Small intestine (tissue), 7 donors: Measurements from ENCODE around the gene FBLN1. TPM values are rescaled to one million over a fixed set of nuclear protein-coding genes. Genes with fewer than 3 reads are reported as not detected.
"Not testable (repeated sequence)": the region's sequence is repeated elsewhere in the genome, so short reads cannot be mapped to it uniquely, and the experiment has no call there.

Source experiments
- DNase-seq, 2 donors: peaks; one replicate each; pipeline versions ENCODE4 v3.0.0 to v3.0.0-alpha.2; 2013
- FAIRE-seq: peaks from 2 replicates; lab custom pipeline; 2012; peaks lifted over from hg19 to GRCh38; lab: Jason Lieb, UNC
- H3K27ac ChIP-seq, 3 donors: one replicate each; pipeline ENCODE4 v1.5.1; 2013; ENCODE audit warnings: low read length in 2 of 3, mild to moderate bottlenecking in 2 of 3, control low read depth in 1 of 3, inconsistent platforms in 1 of 3, low read depth in 1 of 3, moderate library complexity in 1 of 3
- H3K27me3 ChIP-seq, 3 donors: one replicate each; pipeline ENCODE4 v1.6.1; 2013; ENCODE audit warnings: low read length in 3 of 3, inconsistent platforms in 1 of 3; ENCODE audit not compliant: control insufficient read depth in 3 of 3, insufficient read depth in 3 of 3
- H3K36me3 ChIP-seq, 3 donors: one replicate each; pipeline ENCODE4 v1.6.1; 2013; ENCODE audit warnings: low read length in 3 of 3, inconsistent platforms in 1 of 3, low read depth in 1 of 3, mild to moderate bottlenecking in 1 of 3, moderate library complexity in 1 of 3; ENCODE audit not compliant: control insufficient read depth in 3 of 3, insufficient read depth in 2 of 3
- H3K4me1 ChIP-seq, 3 donors: one replicate each; pipeline ENCODE4 v1.6.1; 2013; ENCODE audit warnings: low read length in 2 of 3, inconsistent platforms in 1 of 3, low read depth in 1 of 3, mild to moderate bottlenecking in 1 of 3, moderate library complexity in 1 of 3; ENCODE audit not compliant: control insufficient read depth in 3 of 3, insufficient read depth in 2 of 3
- H3K4me3 ChIP-seq, 3 donors: one replicate each; pipeline ENCODE4 v1.5.1; 2013; ENCODE audit warnings: low read length in 3 of 3, control low read depth in 1 of 3, inconsistent platforms in 1 of 3, low read depth in 1 of 3, mild to moderate bottlenecking in 1 of 3, moderate library complexity in 1 of 3
- H3K9me3 ChIP-seq, 2 donors: one replicate each; pipeline ENCODE4 v1.6.1; 2013; ENCODE audit warnings: low read depth in 1 of 2, low read length in 1 of 2; ENCODE audit not compliant: control insufficient read depth in 2 of 2, insufficient read depth in 1 of 2
- WGBS, 3 donors: extraction: QIAGEN DNeasy Blood & Tissue Kit; methylation state at CpG; one replicate each; pipeline ENCODE4 v1.1.7; 2013; 5-methylcytosine and 5-hydroxymethylcytosine counted together
- polyA plus RNA-seq, 4 donors: library from polyadenylated mRNA; stranded (reverse) in 3 of 4; unstranded in 1 of 4; fragments of 200-250 nt in 3 of 4; fragments of 120-200 nt in 1 of 4; gene quantifications; one replicate each; pipeline versions ENCODE4 v1.2.1 to v1.2.3, GENCODE V29; 2013
- donor health status: healthy with polysubstance abuse.
- donor health status: control.
- donor health status: control.
- donor health status: Bipolar disorder and iron deficiency.
- donor health status: healthy.

The FBLN1 gene
- polyA plus RNA-seq, 4 donors, result 0.89 to 144 (median 55.0) TPM

DNA sequence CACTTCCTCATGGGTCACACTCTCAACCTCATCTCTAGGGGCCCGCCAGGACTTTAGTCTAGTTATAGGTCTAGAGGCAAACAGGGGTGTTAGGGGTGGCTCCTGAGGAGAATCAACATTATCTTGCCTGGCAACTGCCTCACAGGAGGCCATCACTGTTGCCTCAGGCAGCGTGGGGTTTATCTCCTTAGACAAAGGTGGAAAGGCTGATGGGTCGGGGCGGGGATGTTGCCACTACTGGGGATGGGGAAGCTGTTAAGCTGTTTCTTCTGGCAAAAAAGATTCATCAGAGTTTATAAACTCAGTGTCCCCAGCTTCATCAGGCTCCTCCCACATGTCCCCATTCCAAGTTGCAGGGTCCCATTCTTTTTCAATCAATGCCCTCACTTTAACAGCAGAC is 58.1 kb downstream of the FBLN1 start:
- Histone ChIP-seq H3K9me3 (peaks cover 0 to 22% of the 10 kb centered on the region in 2 donors), H3K36me3 (peaks cover 0 to 22% (median 0%) of the 10 kb centered on the region in 3 donors)
- FAIRE-seq, H3K27me3 ChIP-seq, H3K4me1 ChIP-seq, DNase-seq, H3K4me3 ChIP-seq, H3K27ac ChIP-seq: not testable (repeated sequence)
- WGBS, 3 donors, result 86 to 91% (median 87%) methylated on average over 4 of the region's 4 CpGs

DNA sequence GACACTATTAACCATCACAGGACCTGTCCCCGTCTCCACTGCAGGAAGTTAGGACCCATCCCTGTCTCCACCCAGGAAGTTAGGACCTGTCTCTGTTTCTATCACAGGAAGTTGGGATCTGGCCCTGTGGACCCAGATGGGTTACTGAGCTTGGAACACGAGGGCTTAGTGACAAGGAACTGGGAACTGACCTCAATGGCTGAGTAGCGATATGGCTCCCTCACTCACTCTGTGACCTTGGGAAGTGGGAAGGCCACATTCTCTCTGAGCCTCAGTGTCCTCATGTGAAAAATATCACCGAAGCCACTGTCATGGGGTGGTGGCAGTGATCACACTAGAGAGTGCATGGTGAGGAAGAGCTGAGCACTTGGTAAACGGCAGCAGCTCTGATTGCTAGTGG is 59.4 kb downstream of the FBLN1 start:
- DNase-seq (no peak), FAIRE-seq (no peak)
- Histone ChIP-seq H3K4me1 (no peaks in the 10 kb centered on the region), H3K36me3 (peaks cover 0 to 24% (median 0%) of the 10 kb centered on the region in 3 donors), H3K27me3 (no peaks in the 10 kb centered on the region), H3K4me3 (no peak overlapping the region), H3K27ac (no peak overlapping the region), H3K9me3 (peaks cover 0 to 22% of the 10 kb centered on the region in 2 donors)
- 83 to 88% (median 84%) methylated on average over 5 of the region's 5 CpGs for WGBS, 3 donors

DNA sequence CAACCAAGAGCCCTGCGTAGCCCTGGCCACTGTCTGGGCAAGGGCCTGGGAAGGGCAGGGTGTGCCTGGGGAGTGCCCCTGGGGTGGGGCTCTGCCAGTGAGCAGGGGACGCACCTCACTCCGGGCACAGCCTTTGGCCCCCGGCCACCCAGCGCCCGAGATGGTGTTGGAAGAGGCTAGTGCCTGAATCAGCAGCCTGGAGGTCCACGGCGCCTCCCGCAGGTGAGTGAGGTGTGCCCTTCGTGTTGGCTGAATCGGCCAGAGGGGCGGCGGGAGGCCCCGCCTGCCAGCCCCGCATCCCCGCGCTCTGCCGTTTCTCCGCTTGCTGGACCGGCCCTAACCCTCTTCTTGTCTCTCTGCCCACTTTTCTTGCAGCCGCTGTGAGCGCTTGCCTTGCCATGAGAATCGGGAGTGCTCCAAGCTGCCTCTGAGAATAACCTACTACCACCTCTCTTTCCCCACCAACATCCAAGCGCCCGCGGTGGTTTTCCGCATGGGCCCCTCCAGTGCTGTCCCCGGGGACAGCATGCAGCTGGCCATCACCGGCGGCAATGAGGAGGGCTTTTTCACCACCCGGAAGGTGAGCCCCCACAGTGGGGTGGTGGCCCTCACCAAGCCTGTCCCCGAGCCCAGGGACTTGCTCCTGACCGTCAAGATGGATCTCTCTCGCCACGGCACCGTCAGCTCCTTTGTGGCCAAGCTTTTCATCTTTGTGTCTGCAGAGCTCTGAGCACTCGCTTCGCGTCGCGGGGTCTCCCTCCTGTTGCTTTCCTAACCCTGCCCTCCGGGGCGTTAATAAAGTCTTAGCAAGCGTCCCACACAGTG is 60.1 kb downstream of the FBLN1 start:
- peaks cover 0 to 24% (median 0%) of the 10 kb centered on the region in 3 donors for H3K36me3 ChIP-seq
- WGBS, 3 donors, result 95 to 96% (median 95%) methylated on average over 44 of the region's 44 CpGs
- H3K4me1 ChIP-seq, result no peaks in the 10 kb centered on the region
- no peak overlapping the region for H3K27ac ChIP-seq
- peaks cover 0 to 22% of the 10 kb centered on the region in 2 donors for H3K9me3 ChIP-seq
- H3K27me3 ChIP-seq, result no peaks in the 10 kb centered on the region
- no peak overlapping the region for H3K4me3 ChIP-seq
- DNase-seq, result no peak
- no peak for FAIRE-seq

DNA sequence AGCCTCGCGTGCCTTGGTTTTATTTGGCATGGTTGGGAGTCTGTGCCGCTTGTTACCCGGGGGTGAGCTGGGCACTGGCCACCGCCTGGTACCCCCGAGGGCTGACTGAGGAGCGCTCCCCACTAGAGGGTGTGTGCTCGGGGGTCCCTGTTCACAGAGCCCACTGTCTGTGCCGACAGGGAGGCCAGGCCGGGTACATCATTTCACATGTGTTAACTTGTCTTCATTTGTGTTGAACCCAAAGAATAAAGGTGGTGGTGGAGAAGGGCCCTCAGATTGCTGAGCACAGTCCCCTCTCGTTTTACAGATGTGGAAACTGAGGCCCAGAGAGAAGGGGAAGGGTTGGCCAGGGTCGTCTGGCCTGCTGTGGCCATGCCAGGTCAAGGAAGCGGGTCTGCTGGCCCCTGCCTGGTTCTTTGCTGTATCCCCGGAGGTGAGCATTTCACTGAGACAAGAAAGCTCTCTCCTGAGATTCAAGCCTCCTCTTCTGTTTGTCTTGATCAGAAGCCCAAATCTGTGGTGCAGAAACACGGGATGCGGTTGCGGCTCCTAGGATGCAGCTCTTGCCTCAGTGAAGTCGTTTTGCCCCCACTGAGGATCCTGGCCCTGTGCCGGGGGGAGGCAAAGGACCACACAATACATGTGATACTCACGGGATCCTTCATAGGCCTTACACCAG is 60.8 kb downstream of the FBLN1 start:
- DNase-seq (no peak), FAIRE-seq (no peak)
- WGBS, 3 donors, result 75 to 80% (median 79%) methylated on average over 20 of the region's 20 CpGs
- Histone ChIP-seq H3K27me3 (no peaks in the 10 kb centered on the region), H3K27ac (no peak overlapping the region), H3K9me3 (peaks cover 0 to 22% of the 10 kb centered on the region in 2 donors), H3K4me3 (no peak overlapping the region), H3K4me1 (no peaks in the 10 kb centered on the region), H3K36me3 (peaks cover 0 to 22% (median 0%) of the 10 kb centered on the region in 3 donors)

DNA sequence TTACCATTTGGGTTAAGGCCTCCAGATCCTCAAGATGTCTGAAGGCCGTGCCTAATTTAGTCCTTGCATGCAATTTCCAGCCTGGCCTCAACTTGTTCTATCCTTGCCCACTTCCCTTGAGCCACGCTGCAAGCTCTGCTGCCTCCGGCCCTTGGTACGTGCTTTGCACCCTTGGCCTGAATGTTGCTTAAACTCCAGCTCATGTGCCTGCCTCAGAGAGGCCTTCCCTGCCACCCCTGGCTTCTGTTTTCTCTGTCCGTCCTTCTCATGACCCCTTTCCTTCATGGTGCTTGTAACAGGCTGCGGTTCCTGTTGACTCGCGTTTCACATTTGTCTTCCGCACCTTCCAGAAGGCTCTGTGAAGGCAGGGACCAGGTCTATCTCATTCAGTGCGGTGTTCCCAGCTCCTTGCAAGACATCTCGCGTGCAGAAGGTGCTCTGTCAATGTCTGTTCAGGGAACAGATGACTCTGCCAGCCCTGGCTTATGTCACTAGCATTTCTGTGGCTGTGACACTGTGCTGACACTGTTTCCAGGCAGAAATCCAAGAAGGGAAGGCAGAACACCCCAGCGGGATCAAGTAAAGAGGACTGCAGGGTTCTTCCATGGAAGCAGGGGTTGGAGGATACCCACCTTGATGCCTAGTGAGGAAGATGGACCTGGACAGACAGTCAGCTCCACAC is 61.8 kb downstream of the FBLN1 start:
- Histone ChIP-seq H3K4me3 (no peak overlapping the region), H3K4me1 (no peaks in the 10 kb centered on the region), H3K27me3 (no peaks in the 10 kb centered on the region), H3K36me3 (peaks cover 0 to 19% (median 0%) of the 10 kb centered on the region in 3 donors), H3K27ac (no peak overlapping the region), H3K9me3 (peaks cover 0 to 19% of the 10 kb centered on the region in 2 donors)
- 83 to 88% (median 86%) methylated on average over 13 of the region's 13 CpGs for WGBS, 3 donors
- DNase-seq, result no peak
- no peak for FAIRE-seq

DNA sequence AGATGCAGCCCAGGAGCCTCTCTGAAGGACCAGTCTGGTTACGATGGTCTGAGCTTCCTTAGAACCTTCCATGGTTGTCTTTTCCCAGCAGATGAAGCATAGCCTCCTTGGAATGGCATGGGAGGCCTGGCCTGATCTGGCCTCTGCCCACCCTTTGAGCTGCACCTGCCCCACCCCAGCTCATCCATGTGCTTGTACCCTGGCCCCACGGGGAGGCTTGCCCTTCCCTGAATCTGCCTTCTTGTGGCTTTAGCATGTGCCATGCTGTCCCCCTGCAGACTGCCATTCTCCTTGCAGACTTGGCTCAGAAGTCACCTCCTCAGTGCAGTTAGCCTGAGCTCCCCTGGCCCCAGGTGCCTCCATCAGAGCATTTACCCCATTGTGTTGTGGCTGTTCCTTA is 62.5 kb downstream of the FBLN1 start:
- no peak overlapping the region for H3K27ac ChIP-seq
- no peaks in the 10 kb centered on the region for H3K4me1 ChIP-seq
- FAIRE-seq, result no peak
- DNase-seq, result no peak
- H3K36me3 ChIP-seq, result peaks cover 0 to 19% (median 0%) of the 10 kb centered on the region in 3 donors
- no peak overlapping the region for H3K4me3 ChIP-seq
- WGBS, 3 donors, result 60 to 85% (median 66%) methylated on average over 2 of the region's 2 CpGs
- H3K27me3 ChIP-seq, result no peaks in the 10 kb centered on the region
- H3K9me3 ChIP-seq, result peaks cover 0 to 12% of the 10 kb centered on the region in 2 donors

DNA sequence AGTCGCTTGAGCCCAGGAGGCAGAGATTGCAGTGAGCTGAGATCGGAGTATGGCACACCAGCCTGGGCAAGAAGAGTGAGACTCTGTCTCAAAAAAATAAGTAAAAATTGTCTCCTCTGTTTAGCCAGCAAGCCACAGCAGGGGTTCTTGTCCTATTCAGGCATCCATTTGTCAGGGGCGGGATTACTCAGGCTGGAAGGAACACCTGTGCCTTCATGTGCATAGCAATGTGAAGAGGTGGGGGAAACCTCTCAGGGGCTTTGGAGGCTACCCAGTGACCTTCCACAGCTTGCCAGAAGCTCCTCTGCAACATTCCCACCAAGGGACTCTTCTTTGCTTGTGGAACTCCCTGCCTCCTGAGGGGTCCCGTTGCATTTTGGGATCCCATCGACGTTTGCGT is 63.3 kb downstream of the FBLN1 start:
- no peaks in the 10 kb centered on the region for H3K4me1 ChIP-seq
- peaks cover 0 to 9% of the 10 kb centered on the region in 2 donors for H3K9me3 ChIP-seq
- no peak overlapping the region for H3K4me3 ChIP-seq
- no peak for FAIRE-seq
- H3K27me3 ChIP-seq, result no peaks in the 10 kb centered on the region
- peaks cover 0 to 19% (median 0%) of the 10 kb centered on the region in 3 donors for H3K36me3 ChIP-seq
- DNase-seq, result no peak
- H3K27ac ChIP-seq, result no peak overlapping the region
- 80 to 86% (median 81%) methylated on average over 7 of the region's 7 CpGs for WGBS, 3 donors

DNA sequence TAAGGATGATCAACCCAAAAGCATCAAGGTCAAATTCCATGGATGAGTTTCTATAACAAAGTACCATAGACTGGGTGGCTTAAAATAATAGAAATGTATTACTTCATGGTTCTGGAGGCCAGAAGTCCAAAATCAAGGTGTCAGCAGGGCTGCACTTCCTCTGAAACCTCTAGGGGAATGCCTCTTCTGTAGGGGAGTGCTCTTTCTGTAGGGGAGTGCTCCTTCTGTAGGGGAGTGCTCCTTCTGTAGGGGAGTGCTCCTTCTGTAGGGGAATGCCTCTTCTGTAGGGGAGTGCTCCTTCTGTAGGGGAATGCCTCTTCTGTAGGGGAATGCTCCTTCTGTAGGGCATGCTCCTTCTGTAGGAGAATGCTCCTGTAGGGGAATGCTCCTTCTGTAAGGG is 65.5 kb downstream of the FBLN1 start:
- no peaks in the 10 kb centered on the region for H3K4me1 ChIP-seq
- H3K9me3 ChIP-seq, result peaks cover 0 to 4% of the 10 kb centered on the region in 2 donors
- H3K27ac ChIP-seq, result no peak overlapping the region
- no peak overlapping the region for H3K4me3 ChIP-seq
- DNase-seq, result no peak
- H3K36me3 ChIP-seq, result peaks cover 0 to 13% (median 0%) of the 10 kb centered on the region in 3 donors
- H3K27me3 ChIP-seq, result no peaks in the 10 kb centered on the region
- FAIRE-seq, result no peak
